Measurements from ENCODE around the gene MVK.

The MVK gene

DNA sequence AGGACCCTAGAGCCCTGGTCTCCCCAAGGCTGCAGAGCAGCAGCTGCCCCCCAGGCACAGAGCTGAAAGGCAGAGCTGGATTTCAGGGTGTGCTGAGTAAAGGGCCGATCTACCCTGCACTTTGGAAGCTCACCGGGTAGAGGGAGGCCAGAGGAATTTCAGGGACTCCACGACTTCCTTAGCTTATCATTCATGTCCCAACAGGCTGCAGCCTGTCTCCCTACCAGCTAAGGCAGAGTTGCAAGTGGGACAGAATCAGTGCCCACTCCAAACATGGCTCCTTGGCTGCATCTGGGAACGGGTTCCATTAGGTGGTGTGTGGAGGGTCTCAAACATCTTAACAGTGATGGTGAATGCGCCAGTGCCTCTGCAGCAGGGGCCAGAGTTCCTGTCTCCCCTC lies 27.8 kb upstream of the MVK start:
- no peak for DNase-seq

DNA sequence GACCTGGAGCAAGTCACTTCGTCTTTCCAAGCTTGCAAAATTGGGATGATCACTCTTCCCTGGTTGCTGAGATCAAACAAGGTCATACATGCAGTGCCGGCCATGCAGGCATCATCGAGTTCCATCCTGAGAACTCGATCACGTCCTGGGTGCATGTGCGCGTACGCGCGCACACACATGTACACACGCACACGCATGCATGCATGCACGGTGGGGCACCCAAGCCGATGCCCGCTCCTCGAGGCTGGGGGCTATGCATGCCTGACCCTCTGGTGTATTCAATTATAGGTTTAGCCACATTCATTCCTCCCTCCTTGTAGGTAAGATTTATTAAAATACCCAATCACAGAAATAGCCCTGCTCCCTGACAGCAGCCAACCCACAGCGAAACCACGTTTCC lies 26.3 kb upstream of the MVK start:
- DNase-seq, result no peak

DNA sequence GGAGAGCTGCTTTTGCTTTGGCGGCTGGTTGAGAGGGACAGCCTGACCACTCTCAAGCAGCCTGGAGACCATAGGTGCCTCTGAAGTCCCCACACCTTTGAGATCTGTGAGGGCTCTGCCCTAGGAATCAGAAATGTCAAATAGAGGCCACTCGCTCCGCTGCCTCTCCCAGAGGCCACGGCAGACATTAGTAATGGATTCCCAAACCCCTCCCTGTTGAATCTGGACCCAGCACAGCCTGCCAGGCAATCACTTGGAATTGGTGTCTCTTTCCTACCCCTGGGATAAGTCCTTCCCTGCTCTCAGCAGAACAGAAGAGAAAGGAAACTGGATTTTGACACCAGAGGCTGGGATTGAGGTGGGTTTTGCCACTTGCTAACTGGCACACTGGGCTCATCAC lies 25.3 kb upstream of the MVK start:
- DNase-seq, result no peak

DNA sequence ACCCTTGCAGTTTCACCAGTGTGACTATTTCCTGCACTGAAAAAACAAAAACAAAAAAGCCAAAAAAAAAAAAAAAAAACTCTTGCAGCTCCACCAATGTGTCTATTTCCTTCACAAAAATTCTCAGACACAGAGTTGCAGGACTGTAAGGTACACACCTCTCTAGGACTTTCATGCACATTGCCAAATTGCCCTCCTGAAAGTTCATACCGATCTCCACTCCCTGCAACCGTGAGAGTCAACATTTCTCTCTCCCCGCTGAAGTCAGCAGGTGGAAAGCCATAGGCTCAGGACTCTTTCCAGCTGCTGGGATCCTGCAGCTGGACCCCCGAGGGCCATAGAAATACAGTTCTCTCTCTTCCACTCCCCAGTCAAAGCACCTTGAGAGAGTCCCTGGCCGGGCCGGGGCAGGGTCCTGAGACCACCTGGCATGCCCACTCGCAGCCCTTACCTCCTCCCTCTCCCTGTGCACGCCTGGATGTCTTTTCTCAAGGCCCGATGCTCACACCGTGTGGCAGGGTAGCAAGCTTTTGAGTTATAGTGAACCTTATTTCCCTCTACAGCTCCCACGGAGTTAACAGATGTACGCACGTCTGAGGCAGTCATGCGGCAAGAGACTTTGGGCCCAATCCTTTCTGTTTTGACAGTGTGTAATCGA lies 23.9 kb upstream of the MVK start:
- DNase-seq, result no peak

- DNase-seq, result no peak
These were observed 23.3 kb upstream of the MVK start for GRCh38 chr12:109550281-109550680.

GRCh38 chr12:109551108-109551507 lies 22.5 kb upstream of the MVK start:
- DNase-seq, result no peak

DNA sequence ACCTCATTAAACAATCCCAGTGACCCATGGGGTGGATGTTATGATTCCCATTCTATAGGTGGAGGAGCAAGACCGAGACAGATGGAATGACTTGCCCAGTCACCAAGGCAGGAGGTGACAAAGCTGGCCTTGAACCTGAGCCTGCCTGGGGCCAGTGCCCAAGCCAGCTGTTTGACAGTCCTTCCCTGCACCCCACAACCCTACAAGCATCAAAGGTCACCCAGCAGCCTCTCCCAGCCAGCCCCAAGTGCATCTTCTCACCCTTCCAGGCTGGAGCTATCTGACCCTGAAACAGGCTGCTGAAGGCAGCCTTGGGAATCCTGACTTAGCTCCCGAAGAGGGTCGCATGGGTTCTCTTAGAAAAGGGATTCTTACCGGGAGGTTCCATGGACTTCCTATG lies 20.6 kb upstream of the MVK start:
- no peak for DNase-seq

- DNase-seq, result no peak
These were observed 20.1 kb upstream of the MVK start for GRCh38 chr12:109553483-109553882.

GRCh38 chr12:109553906-109554500 lies 19.6 kb upstream of the MVK start:
- no peak for DNase-seq

DNA sequence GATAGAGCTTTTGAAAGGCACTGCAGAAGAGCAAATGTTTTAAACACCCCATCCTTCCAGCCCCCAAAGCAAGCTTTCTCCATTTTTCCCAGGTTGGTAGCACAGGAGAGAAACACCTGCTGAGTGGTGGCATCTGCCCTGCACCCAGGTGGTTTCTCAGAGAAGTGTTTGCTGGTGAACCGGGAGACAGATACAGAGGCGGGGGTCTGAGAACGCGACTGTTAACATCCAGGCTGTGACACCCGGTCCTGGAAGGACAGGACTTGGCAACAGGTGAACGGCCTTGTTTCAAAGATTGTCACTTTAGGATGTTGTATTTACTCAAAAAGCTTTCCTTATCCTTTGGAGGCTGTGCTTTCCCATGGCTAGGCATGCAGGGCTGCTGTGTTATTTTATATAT lies 18.8 kb upstream of the MVK start:
- DNase-seq, result no peak

DNA sequence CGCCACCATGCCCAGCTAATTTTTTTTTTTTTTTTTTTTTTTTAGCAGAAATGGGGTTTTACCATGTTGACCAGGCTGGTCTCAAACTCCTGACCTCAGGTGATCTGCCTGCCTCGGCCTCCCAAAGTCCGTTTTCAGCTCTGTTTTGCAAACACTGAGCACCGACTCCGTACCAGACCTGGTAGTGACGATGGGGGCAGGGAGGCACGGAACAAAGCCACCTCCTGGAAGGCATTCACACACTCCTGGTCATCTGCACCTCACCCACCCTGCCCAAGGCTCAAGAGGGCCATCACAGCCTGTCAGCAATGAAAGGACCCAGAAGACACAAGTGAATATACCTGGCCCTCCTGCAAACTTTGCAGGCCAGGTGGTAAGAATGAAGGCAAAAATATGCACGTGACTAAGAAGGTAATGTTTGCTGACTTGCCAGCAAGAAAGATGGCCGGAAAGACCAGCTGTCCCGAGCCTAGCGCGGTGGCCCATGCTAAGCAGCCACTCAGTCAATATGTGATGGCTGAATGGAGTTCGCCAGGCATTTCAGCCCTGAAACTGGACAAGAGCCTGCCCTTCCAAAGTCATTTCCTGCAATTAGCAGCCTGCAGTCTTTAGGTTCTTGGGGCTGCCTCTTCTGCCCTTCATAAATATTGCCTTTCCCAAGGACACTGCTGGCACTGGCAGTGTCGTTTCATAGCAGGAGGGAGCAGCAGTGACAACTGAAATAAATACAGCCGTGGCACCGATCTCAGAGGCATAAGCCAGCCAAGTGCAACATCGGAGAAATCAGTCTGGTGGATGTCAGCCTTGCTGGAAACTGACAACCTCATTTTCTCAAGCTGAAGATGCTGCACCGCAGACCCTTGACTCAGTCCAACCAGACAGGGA lies 17.9 kb upstream of the MVK start:
- no peak for DNase-seq

GRCh38 chr12:109557200-109557599 lies 16.4 kb upstream of the MVK start:
- no peak for DNase-seq

- DNase-seq, result no peak
These were observed 15.8 kb upstream of the MVK start for GRCh38 chr12:109557805-109558204.

DNA sequence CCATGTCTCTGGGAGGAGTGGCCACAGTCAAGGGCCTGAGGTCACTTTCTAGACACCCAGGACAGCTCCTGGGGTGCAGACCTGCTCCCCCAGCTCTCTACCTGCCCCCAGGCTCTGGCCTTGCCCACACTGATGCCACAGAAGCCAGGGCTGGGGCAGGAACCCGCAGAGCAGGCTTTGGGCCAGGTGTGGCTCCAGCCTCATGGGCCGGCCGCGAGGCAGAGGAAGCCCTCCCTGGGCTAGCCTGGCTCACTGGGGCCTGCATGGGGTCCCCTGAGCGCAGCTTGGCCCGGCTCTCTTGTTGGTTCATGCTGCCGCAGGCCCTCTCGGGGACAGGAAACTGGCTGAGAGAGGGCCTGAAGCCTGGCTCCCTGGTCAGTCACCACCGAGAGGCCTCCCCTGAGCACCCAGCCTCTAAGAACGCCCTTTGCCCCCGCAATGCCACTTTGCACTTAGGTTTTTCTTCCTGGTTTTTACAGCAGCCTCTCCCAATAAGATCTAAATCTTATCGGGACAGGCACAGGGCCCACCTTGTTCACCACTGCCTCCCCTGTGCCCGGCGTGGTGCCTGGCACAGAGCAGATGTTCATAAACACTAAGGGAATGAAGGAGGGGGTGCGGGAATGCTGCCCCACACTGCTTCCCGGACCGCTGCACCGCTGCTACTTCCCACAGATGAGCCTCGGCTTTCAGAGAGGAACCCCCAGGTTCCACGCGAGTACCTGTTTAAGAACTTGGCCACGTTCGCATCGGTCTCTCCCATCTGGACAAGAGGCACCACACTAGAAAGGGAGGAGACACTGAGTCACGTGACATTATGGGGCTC lies 15.0 kb upstream of the MVK start:
- DNase-seq, result no peak

- no peak for DNase-seq
These were observed 14.4 kb upstream of the MVK start for GRCh38 chr12:109559200-109559505.

DNA sequence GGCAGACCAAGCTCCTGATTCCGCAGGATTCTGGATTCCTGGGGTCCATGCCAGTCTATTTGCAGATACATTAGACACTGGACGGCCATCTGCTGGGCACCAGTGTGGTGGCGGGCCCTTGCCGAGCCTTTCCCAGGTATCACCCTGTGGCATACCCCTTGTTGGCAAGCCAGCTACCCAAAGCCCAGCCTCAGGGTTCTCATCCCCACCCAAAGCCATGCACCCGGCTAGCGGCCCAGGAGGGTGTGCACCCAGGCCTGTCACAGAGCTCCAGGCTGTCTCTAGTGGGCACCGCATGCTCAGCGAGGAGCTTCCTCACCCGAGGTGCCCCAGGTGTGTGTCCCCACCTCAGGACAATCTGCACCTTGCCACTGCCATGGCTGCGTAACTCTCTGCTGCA lies 14.0 kb upstream of the MVK start:
- no peak for DNase-seq

- no peak for DNase-seq
These were observed 12.5 kb upstream of the MVK start for GRCh38 chr12:109560867-109561710.

DNA sequence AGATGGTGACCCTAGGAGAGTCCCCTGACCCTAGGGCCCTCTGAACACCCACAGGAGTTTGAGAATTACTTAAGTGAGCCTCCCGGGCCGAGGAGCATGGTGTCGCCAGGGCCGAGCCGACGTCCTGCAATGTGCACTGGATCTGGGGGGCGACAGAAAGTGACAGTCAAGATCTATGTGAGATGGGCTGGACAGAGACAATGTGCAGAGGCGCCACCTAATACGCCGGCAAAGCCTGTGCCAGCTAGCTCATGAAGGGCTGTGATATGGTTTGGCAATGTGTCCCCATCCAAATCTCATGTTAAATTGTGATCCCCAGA lies 11.9 kb upstream of the MVK start:
- DNase-seq, result no peak

DNA sequence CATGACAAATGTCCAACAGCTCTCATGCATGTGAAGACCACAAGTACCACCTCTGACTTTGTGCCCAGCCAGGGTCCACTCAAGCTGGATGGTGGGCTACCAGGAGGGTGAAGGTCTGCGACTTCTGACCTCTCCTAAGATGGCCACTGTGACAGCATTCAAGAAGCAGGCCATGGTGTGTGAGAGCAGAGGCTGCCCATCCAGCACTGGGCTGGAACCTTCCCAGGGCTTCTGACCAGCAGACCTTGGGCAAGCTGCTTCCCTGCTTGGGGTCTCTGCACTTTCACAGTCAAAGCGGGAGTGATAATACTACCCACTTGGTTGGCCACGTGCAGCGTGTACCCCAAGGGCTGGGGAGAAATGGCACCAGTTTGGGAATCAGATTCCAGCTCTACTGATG lies 10.7 kb upstream of the MVK start:
- no peak for DNase-seq

DNA sequence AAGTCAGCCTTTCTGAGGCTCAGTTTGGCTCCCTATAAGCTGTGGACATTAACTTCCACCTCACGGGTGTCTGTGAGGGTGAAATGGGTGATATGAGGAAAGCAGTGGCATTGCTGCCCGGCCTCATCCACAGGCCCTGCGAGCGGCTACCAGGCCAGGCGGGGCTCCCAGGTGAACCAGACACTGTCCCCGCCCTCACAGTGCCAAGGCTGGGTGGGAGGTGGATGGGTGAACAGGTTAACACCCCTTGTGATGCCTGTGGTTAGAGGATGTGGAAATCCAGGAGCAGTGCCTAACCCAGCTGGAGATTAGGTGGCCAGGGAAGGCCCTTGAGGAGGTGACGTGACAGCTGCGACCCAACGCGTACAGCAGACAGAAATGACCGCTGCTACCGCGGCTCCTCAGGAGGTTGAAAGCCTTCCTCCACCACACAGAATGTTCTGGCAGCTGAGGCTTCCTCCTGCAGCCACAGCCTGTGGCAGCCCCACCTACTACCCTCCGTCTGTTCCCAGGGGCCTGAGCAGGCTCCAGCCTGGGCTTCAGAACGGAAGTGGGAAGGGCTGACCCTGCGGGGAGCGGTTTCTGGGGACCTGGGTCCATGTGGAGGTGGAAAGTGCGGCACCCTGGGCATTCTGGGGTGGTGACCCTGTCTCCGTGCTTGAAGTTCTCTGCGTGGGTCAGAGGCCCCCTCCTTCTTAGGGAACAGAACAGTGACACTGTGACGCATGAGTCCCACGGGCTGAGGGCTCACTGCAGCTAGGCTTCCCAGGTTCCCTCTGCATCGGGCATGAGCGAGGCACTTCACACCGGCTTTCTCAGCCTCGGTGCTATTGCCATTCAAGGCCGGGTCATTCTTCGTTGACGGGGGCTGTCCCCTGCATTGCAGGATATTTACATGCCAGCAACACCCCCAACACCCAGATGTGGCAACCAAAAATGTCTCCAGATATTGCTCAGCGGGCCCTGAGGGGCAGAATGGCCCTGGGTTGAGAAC lies 10.0 kb upstream of the MVK start:
- DNase-seq, result no peak

GRCh38 chr12:109566424-109566823 lies 7.2 kb upstream of the MVK start:
- no peak for DNase-seq
